HCEC 1CT (cell line): Measurements from ENCODE around the gene FYB2.

Experiments used
- DNase-seq: peaks from one replicate; pipeline ENCODE4 v3.0.0-alpha.2; 2017

The FYB2 gene

DNA sequence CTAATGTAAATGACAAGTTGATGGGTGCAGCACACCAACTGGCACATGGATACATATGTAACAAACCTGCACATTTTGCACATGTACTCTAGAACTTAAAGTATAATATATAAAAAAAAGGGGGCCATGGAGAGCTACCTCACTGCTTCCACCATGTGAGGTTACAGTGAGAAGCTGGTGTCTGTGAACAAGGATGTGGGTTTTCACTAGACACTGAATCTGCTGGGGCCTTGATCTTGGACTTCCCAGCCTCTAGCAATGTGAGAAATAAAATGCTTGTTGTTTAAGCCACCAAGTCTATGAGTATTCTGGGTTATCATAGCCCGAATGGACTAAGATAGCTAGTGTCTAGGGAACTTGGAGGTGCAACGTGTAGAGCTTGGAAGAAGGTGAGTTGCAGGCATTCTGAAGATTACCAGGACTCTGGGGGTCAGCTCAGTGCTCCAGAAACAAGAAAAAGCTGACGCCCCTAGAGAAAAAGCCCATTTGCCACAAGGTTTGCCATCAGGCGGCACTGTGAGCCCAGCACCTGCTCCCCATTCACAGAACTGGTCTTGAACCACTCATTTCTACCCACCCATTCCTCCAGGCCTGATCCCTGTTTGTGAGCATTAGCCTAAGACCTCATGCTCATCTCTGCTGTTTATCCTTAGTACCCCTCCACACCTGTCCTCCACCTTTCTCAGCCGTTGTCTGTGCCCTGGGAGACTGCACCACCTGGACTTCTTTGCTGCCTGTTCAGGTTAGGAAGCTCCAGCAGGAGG lies 15.1 kb upstream of the FYB2 start:
- DNase-seq = no peak

DNA sequence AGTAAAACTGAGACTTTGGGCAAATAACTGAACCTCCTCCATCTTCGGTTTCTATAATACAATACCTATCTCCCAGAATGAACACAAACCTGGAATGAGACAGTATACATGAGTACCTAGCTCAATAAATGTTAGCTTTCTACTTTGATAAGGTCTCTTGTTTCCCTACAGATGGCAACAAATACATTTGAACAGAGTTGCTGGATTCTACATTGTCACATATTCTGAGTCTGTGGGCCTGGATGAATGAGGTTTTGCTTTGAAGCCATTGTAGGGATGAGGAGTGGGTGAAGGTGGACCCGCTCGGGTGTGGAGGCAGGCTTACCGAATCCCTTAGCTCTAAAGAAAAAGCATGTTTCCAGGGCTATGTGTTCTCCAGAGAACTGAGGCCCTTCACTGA lies 13.9 kb upstream of the FYB2 start:
- no peak for DNase-seq

DNA sequence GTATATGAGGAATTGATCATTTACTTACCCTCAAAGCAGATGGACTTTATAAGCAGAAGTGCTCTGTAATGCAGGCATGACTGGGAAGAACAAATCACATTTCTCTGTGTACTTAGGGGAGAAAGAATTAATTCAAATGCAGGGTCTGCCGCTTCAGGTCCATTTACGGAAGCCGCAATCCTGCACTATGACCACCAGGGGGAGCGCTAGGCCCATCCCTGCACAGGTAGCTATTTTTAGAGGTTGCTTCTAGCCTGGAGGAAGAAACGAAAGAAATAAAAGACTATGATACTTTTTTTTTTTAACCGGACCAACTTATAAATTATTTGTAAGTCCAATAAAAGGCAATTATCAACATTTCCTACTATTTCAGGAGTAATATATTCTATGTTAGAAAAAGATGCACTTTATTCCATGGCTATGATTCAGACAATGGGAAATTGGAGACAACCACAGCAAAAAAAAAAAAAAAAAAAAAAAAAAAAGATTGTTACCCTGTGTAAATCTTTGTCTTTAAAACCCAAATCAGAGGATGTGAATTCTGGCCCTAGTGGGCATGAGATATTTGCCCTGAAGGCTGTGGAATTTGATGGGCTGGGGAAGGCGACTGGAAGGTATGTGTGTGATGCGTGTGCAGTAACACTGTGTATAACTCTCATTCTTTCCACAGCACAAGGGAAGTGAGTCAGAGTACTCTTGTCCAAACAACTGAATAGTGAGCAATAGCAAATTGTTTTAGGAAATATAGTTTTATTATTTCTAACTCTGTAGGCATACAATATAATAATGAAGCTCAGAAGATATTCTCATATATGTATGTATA lies 12.9 kb upstream of the FYB2 start:
- peak; percentile 92 for DNase-seq

DNA sequence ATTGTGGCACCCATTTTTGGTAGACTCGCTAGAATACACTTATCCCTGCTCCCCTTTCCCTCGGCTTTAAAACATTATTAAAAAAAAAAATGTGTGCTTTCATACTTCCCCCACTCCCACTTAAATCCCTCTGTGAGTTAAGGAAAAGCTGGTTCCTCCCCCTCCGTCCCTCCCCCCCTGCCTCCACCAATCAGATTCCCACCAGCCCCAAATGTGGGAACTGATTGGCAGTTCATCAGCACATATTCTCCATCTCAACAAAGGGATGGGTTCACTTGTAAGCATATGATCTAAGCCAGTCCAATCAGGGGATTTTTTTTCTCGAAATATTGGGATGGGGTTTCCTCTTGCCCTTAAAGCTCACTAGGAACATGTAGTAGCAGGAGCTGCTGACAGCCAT lies 10.8 kb upstream of the FYB2 start:
- no peak for DNase-seq

DNA sequence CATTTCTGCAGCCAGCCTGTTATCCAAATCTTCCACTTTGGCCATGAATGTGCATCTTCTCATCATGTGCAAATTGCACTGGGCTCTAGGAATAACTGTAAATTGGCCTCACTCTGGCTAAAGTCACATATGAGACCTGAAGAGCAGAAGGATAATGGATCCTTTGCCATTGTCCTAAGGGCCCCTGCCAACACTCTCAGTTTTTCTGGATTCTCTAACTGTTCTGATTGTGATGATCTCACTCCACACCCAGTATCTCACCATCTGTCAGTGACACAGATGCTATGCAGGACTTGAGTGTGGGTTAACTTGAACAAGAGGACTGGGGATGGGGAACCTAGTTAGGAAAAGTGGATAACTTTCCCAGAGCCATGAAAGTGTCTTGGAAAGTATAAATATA lies 8.5 kb upstream of the FYB2 start:
- DNase-seq = no peak

DNA sequence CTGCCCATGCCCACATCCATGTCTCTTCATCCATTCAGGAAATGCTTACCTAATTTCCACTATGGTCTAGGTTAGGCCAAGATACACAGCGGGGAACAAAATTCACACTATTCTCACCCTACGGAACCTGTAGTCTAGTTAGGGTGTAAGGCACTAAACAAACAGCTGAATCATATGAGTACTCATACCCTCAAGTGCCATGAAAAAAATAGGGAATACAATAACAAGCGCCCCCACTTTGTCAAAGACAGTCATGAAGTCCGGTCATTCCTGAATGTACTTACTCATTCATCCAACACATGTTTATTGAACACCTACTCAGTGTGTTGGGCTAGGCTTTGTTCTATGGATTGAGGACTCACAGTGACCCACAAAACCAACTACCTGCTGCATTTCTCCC lies 6.2 kb upstream of the FYB2 start:
- DNase-seq = peak; percentile 8

DNA sequence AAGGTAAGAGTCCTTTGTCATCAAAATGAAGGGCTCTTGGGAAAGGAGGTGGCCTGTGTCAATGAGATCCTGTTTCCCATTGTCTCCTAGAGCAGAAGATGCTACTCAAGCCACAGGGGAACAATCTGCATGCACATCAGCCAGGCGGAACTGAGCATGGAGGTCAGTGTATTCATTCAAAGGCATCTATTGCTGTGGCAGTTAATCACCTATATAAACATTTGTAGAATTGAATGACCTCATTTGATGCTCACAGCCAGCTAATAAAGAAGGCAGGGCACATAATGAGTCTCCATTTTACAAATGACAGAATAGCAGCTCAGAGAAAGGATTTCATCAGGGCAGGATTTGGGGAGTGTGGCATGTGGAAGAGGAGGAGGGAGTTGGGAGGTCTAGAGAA lies 5.7 kb upstream of the FYB2 start:
- no peak for DNase-seq

DNA sequence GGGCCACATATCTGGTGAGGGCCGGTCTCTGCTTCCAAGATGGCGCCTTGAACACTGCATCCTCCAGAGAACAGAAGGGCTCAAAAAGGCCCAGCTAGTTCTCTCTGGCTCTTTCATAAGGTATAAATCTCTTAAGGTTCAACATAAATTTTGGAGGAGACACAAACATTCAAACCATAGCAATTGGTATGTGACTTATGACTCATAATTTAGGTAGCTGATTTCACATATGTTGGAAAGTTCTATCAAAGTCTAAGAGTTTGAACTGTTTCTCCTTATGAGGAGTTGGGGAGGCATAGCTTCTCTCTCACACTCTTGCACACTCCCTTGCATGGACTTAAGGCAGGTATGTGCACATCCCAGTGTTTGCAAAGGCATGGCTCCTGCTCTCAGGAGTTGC lies 5.1 kb upstream of the FYB2 start:
- DNase-seq = no peak

DNA sequence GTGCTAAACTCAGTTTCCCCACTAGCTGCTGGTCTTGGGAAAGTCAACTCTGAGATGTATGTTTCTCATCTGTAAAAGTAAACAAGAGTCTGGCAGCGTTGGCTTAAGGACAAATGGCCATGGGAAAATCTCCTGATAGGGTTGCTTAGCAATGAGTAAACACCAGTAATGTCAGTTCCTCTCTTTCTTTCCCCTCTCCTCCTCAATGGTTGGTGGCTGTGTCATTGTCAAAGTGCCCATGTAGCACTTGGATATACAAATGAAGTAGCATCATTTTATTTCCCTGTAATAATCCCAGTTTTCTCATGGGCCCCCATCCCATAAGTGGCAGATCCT lies 2.2 kb upstream of the FYB2 start:
- no peak for DNase-seq

DNA sequence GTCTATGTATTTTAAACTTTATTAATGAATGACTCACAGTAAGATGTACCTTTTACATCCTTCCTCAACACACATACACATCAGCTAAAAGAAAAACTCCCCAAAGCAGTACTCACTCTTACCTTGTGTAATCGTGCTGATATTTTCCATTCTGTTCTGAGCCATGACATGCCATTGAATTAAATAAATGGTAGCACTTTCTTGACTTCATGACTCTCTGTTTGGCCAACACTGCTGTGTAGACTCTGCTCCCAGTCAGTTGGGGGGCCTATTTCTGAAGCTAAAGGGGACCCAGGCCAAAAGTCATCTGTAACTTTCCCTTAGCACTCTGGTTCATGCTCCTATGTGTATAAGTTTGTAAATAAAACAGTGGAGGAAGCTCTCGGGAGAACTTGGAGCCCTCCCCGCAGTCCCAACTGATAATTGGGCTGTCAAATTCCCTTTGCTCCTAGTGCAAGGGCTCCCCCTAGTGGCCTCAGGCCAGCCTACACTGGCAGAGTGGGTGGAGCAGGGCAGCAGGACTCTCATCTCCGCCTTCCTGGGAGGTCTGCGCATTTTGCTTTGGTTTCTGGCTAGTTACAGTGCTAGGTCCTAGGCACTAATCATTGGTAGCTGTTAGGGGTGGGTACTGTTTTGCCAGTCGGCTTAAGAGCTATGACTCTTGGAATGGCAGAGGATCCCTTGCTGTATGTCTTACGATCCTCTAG lies 1.7 kb upstream of the FYB2 start:
- peak; percentile 56 for DNase-seq

DNA sequence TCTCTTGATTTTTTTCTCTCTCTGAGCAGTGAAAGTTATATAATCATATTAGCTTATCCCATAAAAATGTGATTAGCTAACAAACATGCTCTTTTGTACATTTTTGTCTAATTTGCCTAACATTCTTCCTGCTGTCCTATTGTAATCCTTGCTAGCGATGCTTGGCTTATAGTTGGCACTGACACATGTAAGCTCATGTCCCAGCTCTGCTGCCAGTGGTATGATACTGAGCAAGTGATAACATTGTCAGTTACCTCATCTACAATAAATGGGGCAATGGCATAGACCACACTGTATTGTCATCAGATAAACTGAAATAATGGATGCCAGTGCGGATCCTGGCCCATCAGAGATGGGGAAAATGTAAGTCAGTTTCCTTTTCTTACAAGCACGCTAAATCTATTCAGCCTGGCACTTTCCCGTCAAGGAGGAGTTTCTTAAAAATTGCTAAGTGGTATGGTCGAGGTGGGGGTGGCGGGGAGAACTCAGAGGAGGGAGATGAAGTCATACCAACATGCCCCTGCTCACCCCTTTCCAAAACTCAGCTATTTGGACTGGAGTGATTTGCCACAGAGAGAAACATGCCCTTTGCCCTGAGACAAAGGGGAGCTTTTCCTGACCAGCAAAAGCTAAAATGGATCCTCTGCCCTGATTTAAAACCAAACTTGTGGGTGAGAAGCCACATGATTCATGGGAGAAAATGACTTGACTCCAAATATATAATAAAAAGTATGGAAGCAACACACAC lies 1.3 kb downstream of the FYB2 start:
- no peak for DNase-seq

DNA sequence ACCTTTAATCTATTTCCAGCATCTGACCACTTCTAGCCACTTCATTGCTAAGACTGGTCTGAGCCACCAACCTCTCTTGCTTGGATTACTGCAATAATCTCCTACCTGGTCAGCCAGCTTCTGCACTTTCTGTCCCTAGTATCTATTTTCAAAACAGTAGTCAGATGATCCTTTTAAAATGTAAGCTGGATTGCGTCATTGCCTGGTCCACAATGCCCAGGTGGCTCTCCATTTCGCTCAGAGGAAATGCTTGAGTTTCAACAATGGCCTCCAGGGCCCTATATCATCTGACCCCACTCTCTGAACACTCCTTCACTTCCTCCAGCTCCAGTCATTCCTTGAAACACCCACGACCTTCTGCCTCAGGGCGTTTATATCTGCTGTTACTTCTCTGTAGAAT lies 2.3 kb downstream of the FYB2 start:
- DNase-seq = no peak

DNA sequence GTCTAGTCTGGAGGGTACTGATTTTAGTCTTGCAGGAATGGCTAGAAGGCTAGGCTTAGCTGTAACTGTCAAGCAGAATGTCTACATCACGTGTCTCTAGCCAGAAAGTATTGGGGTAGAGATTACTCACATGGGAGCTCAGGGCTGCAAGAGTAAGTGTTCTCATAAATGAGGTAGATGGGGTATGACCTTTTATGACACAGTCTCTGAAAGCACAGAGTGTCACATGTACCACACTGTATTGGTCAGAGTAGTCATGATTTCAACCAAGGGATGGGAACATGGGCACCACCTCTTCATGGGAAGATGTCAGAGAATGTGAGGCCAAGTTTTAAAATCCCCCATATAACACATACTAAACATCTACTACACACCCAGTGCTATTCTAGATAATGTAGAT lies 2.9 kb downstream of the FYB2 start:
- DNase-seq = no peak

DNA sequence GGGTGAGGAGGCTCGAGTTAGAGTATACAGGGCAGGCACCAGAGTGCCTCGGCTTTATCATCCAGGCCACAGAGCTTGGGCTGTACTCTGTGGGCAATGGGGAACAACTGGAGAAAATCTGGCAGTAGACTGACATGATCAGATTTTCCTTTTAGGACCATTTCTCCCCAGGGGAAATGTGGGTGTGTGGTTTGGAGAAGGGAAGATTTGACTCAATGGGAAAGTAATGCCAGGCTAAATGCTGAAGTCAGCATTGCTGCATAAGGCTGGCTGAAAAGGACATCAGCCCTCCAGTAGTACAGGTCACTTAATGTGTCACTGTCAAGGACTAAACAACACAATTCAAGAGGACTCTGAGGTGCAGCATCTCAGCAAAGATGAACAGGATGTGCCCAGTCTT lies 5.0 kb downstream of the FYB2 start:
- DNase-seq = no peak

DNA sequence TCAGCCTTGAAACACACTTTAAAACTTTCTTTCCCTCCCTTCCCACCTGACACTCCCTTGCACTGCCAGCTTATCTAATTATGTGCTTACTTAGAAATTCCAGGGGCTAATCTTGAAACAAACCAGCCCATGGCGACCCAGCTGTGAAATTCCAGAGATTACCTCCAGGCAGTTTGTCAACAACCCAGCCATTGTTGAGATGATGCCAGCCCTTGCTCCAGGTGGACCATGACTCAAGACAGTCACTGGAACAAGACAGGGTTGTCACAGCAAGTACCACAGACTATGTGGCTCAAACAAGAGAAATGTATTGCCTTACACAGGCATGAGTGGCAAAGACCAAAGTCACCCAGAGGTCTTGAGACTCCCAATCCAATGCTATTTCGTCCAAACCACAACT lies 7.9 kb downstream of the FYB2 start:
- no peak for DNase-seq

DNA sequence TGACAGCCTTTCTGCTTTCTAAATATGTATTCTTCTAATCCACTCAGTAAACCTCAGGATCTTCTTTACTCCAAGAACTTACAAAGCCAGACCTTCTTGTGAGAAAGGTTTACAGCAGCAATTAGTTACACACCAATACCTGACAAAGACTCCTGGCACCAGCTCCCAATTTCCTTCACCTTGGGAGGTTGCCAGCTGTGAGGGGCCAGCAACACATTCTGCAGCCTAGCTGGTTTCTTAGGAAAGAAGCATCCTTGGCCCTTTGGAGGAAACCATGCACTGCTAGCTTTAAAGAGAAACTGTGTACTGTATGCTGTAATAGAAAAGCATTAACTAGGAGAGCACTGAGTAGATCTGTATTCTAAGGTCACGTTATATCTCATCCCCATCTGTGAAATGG lies 10.8 kb downstream of the FYB2 start:
- DNase-seq = no peak

DNA sequence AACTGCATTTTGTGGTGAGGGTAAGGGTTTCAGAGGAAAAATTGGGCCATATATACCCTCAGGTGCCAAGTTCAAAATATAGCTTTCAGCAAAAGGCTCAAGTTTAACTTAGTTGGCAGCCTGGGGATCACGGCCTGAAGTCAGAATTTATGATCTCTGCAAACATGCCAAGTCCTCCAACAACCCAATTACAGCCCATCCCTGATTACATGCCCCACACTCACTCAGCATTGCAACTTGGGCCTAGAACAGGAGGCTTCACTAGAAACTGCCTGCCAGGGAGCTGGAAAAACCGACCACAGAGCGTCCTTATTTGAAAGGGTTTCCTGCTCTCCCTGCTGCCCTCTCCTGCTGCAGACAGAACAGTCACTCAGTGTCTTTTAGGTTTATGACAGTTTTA lies 12.4 kb downstream of the FYB2 start:
- DNase-seq = no peak

DNA sequence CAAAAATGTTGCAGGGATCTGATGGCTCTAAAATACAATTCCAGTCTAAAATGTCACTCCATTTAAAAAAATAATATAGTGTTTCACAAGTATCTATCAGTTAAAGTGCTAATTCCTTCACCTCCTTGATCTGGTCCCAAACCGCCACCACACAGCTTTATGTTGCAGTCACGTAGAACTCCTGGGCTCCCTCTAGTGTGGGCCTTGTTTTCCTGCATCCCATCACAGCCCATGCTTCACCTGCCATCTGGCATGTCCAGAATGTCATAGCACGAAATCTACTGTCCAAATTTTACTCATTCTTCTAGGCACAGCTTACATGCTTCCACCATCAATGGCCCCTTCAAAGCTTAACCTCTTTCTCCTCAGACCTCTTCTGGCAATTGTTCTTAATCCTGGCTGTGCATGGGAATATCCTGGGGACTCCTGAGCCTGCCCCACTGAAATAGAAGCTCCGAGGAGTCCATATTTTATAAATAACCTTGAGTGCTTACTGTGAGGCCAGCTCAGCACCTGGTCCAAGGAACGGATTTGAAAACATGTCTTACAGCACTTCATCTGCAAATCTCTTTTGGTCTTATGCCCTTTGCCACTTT lies 15.5 kb downstream of the FYB2 start:
- no peak for DNase-seq

DNA sequence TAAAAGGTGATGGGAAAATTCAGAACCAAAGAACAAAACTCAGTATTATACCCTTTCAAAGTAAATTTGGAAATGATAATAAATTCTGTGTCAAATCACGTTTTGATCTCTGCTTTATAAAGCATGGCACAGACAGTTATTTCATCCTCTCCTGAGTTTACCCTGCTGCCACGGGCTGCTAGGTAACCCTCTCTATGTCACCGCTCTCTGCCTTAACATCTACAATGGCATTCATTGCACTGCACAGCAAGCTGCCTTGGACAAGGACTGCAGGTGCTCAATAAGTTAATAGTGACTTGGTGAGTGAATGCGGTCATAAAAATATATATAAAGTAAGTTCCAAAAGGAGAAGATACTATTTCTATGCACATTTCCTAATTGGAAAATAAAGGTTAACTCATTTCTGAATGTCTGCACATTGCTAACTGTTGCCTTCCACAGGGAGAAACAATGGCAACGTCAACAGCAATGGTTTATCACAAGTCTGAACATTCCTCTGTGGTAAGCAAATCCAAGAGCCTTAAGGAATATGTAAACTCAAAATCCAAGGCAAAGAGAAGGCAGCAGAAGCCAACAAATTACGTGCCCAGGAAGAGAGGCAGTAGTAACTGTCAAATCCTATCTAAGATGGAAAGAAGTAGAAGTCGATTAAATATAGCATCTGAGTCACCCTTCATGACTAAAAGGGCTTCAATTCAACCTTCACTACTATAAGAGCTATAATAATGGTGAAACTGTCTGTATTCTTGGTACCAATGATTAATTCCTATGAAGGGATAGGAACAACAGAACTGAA lies 19.4 kb downstream of the FYB2 start:
- peak; percentile 35 for DNase-seq

DNA sequence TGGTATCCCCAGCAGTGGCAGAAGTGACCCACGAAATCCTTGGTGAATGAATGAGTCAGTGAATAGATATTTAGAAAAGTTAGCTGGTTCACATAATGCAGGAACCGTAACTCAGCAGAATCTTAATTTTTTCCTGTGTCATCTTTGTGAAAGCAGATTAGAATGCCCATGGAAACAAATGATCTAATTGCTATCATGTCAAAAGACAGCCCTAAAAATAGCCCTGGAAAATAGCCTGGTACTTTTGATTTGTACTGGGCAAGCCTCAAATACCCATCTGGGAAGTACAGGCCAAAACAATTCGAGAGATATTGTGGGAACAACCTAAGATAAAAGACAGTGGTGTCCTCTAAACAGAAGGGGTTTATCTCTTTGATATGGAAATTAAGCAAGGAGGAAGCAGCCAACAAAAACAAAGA lies 21.1 kb downstream of the FYB2 start:
- DNase-seq = no peak

DNA sequence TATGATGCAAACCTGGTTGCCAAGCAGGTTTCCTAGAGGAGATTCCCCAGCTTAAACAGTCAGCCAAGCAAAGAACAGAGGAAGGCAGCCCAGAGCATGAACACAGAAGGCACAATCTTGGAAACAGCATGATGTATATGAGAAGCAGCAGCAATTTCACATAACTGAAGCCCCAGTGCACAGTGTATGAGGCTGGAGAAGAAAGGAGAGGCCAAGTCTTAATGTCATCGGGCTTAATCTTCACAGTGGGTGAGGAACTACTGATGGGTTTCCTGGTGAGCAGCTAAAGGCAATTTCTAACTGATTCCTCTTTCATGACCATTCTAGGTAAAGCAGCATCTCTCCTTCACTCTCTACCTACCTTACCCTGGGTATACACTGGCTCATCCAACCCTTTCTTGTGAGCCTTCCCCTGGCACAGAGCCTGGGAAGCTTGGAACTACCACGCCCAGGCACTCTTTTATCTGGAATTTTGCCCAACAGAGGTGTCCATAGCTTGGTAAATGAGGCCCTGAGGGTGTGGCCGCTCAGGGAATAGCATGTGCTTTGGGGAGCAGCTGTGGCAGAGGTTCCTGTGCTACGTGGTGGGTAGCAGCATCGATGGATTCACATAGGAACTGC lies 22.0 kb downstream of the FYB2 start:
- DNase-seq = no peak

DNA sequence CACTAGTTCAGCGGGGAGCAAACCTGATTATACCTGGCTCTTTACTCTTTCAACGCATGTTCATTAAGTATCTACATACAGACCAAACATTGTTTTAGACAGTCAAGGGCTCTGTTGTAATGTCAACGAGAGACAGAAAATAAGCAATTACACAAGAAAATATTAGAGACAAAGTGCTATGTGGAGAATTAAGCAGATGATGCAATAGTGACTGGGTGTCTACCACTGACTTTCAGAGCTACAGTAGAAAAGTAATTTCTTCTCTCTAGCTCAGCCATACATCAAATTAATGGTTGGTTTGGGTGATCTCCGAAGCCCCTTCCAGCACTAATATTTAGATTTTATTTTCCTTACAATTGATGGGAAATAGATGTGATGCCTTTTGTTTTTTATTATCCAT lies 23.3 kb downstream of the FYB2 start:
- no peak for DNase-seq
